ENCODE measurements around the gene TMEM8B. TPM values are rescaled to one million over a fixed set of nuclear protein-coding genes. Genes with fewer than 3 reads are reported as not detected.
"Not testable (repeated sequence)": the region's sequence is repeated elsewhere in the genome, so short reads cannot be mapped to it uniquely, and the experiment has no call there.

TMEM8B gene
- total RNA-seq, 1 donor: 0.86 TPM

DNA sequence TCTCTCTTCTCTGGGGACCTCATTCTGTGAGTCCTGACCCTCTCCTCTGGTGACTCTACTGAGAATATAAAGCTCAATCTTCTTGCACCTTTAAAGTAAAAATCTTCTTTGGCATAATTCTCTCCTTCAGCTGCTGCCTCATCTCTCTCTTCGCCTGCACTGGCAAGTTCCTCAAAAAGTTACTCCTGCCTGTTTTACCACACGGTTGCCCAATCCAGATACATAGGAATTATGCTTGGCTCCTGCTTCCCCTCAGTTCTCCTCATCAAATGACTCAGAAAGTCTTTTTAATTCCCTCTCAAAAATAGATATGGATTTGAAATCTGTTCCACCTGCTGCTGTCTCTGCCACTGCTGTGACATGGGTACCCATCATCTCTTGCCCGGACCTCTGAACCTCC lies 62.6 kb downstream of the TMEM8B start:
- DNase-seq (ENCODE audit: low read depth): no peak
- H3K4me3 ChIP-seq (ENCODE audit: low read depth, low read length): no peak overlapping the region
- TF ChIP-seq CTCF (IDR thresholded peaks at IDR 0.05; ENCODE audit: insufficient read depth, low read depth, low read length): no peak

DNA sequence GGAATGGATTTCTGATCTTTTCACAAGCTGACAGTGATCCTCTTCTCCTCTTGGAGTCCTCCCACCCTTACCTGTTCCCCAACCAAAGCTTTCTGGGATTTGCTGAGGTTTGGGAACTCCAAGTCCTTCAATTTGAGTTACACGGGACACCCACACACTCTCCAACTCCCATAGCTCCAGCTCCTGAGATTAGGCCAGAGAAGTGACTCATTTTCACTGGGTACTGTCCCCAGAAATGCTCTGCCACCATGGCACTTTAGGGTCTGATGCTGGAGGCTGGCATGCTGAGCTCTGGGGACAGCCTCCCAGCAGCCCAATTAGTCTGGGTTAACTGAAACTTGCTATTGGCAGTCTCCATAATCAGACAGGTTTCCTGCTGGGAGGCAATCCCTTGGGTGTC lies 63.0 kb downstream of the TMEM8B start:
- TF ChIP-seq CTCF (IDR thresholded peaks at IDR 0.05; ENCODE audit: insufficient read depth, low read depth, low read length): no peak
- DNase-seq (ENCODE audit: low read depth): no peak
- no peak overlapping the region for H3K4me3 ChIP-seq (ENCODE audit: low read depth, low read length)

DNA sequence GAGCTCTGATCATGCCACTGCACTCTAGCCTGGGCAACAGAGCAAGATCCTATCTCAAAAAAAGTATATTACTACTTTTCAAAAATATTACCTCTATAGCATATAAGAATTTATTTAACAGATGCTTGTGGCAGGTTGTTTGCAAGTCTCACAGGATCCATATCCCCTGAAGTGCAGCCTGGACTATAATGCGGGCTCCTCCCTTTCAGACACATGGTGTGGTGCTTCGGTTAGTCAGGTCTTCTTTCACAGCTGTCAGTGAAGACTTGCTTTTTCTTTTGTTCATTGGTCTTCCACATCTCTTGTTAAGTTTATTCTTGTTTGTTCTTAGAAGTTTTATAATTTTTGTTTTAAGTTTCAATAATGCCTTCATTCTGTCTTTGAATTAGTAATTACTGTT lies 67.5 kb downstream of the TMEM8B start:
- no peak overlapping the region for H3K4me3 ChIP-seq (ENCODE audit: low read depth, low read length)
- no peak for DNase-seq (ENCODE audit: low read depth)

DNA sequence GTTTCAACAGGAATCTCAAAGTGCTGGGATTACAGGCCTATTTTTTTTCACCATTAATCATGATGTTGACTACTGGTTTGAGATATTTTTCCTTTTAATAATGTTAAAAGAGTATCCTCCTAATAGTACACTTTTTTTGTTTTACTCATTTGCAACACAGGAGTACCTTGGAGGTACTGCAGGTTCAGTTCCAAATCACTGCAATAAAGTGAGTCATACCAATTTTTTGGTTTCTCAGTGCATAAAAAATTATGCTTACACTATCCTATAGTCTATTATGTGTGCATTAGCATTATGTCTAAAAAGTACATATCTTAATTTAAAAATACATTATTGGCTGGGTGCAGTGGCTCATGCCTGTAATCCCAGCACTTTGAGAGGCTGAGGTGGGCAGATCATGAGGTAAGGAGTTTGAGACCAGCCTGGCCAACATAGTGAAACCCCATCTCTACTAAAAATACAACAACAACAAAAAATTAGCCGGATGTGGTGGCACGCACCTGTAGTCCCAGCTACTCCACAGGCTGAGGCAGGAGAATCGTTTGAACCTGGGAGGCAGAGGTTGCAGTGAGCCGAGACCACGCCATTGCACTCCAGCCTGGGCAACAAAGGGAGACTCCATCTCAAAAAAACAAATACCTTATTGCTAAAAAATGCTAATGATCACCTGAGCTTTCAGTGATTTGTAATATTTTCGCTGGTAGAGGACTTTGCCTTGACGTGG lies 68.5 kb downstream of the TMEM8B start:
- DNase-seq (ENCODE audit: low read depth); H3K4me3 ChIP-seq (ENCODE audit: low read depth, low read length): not testable (repeated sequence)

More for the DNA sequence above, 67.5 kb downstream of the TMEM8B start:
- no peak for TF ChIP-seq CTCF (IDR thresholded peaks at IDR 0.05; ENCODE audit: insufficient read depth, low read depth, low read length)

DNA sequence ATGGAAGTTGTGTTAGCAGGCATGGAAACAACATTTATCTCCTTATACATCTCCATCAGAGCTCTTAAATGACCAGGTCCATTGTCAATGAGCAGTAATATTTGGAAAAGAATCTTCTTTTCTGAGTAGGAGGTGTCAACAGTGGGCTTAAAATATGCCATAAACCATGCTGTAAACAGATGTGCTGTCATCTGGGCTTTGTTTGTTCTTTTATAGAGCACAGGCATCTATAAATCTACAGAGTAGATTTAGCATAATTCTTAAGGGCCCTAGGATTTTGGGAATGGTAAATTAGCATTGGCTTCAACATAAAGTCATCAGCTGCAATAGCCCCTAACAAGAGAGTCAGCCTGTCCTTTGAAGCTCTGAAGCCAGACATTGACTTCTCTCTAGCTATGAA lies 69.3 kb downstream of the TMEM8B start:
- H3K4me3 ChIP-seq (ENCODE audit: low read depth, low read length): no peak overlapping the region
- DNase-seq (ENCODE audit: low read depth): no peak
- no peak for TF ChIP-seq CTCF (IDR thresholded peaks at IDR 0.05; ENCODE audit: insufficient read depth, low read depth, low read length)

- no peak overlapping the region for H3K4me3 ChIP-seq (ENCODE audit: low read depth, low read length)
- no peak for DNase-seq (ENCODE audit: low read depth)
- TF ChIP-seq CTCF (IDR thresholded peaks at IDR 0.05; ENCODE audit: insufficient read depth, low read depth, low read length): no peak
Measured at GRCh38 chr9:35899021-35899420, 70.0 kb downstream of the TMEM8B start.

- peak; percentile 64 for TF ChIP-seq CTCF (IDR thresholded peaks at IDR 0.05; ENCODE audit: insufficient read depth, low read depth, low read length)
- peak; percentile 69 for DNase-seq (ENCODE audit: low read depth)
- no peak overlapping the region for H3K4me3 ChIP-seq (ENCODE audit: low read depth, low read length)
Measured at GRCh38 chr9:35903049-35903448, 74.0 kb downstream of the TMEM8B start.
